SHP77 (cell line): Measurements from ENCODE around the gene MID1.

Experiments used
- DNase-seq, 2 experiments: peaks; one replicate each; lab custom pipeline; 2025; lab: John Stamatoyannopoulos, UW

Gene MID1

DNA sequence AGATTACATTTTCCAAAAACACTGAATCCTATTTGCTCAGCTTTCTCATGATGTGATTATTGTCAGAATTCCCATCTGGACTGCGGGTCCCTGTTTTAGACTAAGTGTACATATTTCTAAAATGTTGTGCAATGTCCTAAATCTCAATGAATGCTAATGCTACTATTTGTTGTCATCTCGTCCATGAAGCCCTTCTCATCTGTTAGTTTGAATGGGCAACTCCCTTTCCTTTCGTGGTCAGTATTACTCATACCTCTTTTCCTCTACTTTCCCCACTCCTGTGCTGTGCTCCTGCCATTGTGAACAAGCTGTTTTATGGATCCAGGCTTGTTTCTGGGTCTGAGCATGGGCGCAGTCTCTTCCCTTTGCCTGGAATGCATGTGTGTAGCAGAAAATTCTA, 91.0 kb downstream of the MID1 start:
- no peak for DNase-seq

DNA sequence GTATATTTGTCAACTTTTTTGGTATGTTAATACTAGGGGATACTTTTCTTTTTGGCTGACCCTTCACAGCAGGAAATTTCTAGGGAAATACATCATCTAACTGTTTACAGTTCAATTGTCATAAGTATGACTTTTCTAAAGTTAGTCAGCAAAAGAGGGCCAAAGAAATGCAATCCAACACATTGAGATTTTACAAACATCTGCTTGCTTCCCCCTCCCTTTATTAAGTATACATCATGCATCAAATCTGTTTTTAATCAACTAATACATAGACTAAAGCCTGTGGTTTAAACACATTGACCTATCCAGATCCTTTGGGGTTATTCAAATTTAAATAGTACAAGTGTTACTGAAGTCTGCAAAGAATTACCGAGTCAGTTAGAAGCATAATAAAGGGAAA, 93.9 kb downstream of the MID1 start:
- no peak for DNase-seq

DNA sequence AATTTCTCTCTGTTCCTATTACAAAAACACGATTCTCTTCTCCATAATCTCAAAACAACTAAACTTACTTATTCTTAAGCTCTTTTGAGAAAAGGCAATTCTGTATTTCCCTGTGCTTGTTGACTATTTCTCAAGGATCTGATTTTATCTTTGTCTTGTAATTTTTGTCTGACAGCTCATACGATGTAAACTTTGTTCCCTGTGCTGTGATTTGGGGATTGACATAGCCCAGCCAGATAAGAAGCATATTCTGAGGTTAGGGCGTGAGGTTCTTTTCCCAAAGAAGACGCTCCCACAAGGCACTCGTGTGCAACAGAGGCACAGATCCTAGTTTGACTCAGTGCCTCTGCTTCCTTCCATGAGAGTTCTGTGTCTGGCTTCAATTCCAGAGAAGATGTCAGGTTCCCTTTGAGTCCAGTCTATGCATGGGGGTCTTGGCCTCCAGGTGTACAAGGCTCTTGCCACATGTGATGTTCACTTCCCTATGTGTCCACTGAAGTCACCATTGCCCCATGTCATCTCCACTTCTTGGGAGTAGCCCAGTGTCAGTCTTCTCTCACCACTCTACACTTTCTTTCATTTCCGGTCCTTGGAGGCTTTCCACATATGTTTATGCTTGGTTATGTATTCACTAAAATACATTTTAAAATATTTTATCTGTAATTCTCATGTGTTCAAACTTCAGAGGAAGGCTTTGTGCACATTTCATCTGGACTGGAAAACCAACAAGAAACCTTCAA, 94.8 kb downstream of the MID1 start:
- DNase-seq = no peak

DNA sequence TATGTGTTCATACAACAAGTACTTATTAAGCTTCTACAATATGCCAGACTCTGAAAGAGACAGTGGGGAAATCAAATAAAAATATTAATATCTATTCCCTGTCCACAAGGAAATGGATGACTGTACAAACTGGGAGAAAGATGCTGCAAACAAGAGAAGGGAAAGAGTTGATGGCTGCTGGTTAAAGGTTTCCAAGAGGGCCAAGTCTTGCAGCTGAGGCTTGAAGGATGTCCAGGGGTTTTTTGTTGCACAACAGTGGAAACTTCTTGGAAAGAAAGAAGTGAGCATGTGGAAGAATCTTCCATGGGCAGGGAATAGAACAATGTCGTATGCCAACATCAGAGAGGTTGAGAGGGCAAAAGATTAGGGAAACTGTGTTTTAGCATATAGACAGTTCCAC, 95.8 kb downstream of the MID1 start:
- DNase-seq = no peak

DNA sequence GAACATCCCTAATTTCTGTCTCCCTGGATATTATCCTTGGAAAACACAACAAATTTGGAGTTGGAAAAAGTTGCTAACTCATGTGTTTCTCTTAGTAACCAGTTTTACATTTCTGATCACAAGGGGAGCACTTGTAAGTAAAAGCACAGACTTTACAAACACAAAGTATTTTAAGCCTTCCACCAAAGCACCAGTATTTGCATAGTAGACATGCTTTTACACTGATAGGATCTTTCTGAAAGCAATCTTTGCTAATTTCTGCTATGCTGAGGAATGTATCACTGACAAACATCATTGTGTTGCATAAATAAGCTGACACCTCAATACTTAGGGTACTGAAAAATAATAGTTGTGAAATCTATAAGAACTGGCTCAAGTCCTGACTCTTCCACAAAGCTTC, 100.6 kb downstream of the MID1 start:
- DNase-seq = no peak

DNA sequence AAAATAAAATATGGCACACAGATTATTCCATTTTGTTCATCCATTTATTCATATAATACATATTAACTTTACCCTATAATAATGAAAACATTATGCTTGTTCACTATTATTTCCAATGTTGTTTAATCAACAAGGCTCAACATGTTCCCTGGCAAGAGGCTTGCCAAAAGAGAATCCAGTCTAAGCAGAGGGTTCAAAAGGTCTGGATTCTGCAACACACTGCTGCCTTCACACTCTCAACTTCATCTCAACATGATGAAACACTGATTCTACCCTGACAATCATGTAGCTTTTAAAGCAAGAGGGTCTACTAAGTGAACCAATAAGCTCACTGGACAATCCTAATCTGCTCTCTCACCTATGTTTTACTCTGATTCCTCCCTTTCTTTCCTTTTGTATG, 101.1 kb downstream of the MID1 start:
- no peak for DNase-seq

DNA sequence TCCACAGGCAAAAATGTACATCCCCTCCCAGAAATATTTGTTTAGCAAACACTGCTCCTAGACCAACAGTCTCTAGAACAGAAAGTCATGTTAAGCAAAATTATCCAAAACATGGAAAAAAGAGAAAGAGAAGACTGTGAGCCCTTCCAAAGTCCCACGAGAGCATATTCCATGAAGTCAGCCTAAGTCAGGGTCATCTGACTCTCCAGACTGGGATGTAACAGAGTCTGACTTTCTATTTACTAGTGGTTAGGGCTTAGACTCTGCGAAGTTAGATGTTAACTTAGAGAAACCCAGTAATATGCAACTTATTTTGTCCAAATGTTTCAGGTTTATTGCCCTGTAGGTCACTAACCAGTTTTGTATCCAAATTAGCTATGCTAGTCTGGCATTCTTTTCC, 102.3 kb downstream of the MID1 start:
- DNase-seq = no peak

DNA sequence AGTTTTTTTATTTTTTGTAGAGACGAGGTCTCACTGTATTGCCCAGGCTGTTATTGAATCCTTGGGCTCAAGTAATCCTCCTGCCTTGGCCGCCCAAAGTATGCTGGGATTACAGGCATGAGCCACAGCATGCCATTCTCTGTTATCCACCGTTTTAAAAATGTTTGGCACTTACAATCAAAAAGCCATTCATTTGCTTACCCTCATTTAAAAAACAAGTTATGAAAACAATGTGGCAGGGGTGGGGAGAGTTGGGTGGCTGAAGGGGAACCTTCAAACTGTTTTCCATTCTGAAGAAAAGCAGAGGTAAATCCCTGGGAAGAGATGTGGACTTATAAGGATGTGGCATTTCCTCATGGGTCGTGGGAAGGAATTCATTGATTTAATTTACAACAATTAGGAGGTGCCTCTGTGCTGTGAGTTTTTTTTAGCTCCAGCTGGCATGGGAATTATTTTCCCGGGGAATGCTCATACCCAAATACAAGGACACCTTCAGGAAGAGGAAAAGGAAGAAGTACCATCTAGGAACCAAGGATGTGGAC, 103.5 kb downstream of the MID1 start:
- DNase-seq = no peak

DNA sequence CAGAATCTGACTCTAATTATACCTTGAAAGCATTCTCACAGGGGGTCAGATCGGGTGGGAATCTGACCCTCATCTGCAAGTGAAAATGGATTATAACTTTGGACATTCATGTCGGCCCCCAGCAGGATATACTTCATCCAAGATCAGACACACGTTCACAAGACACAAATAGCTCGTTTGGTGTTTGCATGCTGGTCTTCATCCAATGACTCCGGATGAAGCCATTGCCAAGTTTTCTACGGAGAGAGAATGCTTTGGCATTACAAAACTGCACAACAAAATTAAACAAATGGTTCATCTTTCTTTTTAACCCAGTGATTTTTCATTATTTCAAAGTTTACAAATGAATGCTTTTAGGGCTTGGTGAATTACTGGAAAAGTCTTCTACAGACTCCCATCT, 105.5 kb downstream of the MID1 start:
- DNase-seq = no peak

DNA sequence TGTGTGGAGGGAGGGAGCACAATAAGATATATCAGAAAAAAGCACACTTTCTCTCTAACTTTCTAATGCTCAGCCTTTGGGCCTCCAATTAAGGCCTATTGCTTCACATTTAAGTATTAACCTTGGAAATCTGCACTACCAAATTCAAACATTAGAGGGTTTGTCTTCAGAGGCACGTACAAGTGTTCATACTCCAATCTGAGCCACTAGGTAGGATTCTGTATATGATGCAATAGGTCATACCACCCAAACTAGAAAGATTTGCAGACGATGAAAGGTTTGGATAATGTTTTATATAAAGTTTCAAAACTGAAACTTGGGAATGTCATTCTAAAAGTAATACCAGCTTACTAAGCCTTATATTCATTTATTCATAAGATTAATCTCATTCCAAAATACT, 106.4 kb downstream of the MID1 start:
- no peak for DNase-seq

DNA sequence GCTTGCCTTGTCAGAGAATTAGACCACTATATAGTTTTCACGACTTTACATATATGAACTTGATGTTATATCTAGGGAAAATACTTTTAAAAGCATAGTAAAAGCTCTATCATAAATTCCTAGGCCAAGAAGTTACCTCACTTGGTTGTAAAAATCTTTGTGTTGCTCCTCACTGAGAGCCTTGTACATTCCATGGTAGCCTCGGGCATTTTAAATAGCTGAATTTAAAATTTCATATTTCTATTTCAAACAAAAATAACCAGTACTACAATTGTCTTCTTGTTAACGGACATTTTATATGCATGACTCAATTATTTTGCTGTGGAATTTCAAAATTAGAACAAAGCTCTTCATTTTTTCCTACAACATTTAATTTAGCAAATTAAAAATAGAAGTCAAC, 107.6 kb downstream of the MID1 start:
- no peak for DNase-seq

DNA sequence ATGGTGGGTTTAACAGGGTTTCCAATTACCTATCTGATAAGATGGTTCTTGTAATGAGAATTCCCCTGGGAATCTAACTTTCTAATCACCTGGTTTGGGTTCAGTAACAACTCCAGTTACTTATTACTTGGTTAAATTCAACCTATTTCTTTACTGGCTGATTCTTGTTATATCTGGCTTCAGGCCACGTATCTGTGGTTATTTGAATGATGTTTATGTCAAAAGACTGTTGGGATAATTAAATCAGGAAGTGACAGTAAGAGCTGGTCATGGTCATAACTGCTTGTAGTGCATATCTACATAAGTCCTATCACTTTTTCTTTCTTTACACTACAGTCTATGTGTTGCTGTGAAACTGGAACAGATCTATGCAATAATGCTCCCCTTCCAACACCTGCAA, 108.1 kb downstream of the MID1 start:
- DNase-seq = no peak

DNA sequence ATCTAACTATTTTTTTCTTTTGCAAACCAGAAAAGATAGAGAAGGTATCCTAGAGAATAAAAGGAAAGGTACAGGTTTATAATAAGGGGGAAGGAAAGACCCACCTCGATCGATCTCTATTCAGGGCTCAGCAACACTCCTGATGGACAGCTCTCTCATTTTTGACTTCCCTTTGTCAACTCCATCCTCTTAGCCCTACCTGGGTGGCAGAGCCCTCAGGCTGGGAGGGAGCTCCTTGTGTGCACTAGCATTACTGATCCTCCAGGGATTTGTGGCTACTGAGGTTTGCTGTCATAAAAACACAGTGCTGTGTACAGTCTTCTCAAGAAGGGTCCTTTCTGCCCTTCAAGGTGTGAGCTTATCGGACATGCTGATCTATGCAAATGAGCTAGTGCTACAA, 111.0 kb downstream of the MID1 start:
- DNase-seq = no peak

DNA sequence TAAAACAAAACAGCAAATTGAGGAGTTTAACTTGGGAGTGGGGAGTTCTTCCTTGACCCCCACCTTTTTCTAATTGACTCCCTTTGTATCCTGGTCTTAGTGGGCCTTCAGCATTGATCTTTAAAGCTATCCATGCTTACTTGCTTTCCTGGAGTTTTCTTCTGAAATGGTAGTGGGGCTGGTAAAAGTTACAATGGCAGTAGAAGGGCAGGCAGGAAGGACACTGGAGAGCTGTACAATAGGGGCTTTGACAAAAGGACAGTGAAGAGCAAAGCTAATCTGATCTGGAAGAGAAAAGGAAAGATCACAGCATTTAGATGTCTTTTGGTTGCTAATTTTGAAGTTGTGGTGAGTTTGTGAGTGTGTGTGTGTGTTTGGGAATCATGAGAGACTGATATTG, 111.5 kb downstream of the MID1 start:
- DNase-seq = no peak

DNA sequence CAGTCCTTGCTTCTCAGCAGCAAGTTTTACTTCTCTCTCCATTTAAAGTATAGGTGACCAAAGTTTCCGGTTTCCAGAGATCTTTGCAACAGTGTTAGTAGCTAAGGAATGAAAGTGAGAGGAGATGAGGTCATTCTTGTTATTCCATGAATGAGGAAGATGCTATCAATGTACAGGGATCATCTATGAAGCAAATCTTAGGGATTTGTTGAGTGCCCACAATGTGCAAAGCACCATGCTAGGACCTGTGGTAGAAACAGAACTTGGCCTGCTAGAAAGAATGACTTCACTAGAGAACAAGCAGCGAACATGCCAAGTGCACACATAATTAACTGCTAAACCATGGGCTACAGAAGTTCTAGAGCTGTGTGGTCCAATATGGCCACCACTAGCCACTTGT, 112.5 kb downstream of the MID1 start:
- DNase-seq = no peak

DNA sequence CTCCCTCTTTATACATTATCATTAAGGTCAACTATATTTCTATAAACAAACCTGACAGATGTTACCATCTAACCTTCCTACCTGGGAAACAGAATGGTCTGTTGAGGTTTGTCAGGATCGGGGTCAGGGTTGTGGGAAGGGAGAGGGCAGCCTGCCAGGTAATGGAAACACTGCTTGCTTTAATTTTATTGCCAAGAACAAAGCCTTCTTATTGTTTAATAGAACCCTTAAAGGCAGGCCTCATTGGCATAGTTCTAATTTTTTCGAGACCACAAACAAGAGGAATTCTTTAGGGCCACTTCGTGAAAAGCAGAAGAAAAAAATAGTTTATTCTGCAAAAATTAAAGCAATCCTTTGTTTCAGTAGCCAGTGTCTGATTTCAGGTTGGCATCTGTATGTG, 113.2 kb downstream of the MID1 start:
- DNase-seq = no peak

DNA sequence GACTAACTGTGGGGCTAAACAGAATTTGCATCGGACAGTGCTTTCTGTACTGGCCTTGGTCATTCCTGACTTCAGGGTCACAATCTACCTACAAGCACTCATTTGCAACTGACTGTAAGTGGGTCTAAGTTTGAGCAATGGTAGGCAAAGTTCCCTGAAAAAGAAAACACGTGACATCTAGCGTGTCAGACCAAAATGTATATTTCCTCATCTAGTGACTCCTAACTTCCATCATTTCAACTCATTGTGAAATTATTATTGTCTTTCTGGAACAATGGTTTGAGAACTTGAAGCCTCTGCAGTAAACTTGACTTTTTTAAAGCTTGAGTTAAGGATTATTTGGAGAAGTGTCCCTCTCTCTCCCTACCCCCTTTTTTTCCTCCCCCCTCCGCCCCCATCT, 113.6 kb downstream of the MID1 start:
- DNase-seq = no peak

DNA sequence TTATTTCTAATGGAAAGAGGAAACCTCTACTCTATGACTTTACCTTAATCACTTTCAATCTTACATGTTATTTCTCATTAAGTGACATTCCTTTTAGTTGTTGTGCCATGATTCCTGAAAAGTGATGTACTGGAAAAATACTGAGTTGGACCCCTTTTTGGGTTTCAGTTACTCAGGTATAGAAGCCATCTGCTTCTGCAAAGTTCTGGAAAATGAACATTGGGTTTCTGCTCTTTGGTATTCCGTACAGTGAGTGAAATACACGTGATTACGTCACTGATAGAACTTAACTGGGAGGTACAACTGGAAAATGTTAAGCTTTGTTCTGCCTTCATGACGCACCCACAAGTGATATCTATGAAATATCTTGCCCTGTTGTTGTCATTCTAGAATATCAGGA, 114.7 kb downstream of the MID1 start:
- no peak for DNase-seq

DNA sequence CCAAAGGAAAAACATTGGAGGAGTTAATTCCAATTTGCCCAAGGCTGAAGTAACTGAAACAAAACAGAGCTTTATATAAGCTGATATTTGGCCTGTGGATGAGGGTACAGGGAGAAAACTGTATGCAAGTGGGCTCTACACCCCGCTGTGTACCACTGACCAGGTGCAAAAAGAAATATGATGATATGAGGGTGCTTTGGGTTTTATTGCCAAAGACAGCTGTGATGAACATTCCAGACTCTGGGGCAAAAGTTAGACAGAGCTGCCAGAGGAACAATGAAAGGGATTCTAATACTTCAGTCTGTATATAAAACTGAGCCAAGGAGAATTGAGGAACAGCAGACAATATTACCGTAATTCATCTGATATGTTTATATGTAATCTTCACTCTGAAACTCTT, 117.4 kb downstream of the MID1 start:
- no peak for DNase-seq

DNA sequence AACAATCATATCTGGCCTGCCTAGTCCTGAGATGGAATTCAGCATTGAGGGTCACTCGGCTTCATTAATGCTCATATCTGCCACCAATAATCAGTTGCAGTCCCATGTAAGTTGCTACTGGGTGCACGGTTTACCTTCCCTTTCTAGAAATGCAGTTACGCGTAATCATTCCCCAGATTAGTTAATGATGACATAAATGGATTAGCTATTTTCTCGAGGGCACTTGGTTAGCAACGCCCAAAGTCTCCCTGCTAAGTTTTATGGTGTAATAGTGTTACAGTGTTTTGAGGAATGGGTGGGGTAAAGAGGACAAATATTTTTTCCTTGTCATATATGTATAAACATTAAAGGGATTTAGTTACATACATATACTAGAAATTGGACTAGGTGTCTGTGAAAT, 118.8 kb downstream of the MID1 start:
- no peak for DNase-seq

DNA sequence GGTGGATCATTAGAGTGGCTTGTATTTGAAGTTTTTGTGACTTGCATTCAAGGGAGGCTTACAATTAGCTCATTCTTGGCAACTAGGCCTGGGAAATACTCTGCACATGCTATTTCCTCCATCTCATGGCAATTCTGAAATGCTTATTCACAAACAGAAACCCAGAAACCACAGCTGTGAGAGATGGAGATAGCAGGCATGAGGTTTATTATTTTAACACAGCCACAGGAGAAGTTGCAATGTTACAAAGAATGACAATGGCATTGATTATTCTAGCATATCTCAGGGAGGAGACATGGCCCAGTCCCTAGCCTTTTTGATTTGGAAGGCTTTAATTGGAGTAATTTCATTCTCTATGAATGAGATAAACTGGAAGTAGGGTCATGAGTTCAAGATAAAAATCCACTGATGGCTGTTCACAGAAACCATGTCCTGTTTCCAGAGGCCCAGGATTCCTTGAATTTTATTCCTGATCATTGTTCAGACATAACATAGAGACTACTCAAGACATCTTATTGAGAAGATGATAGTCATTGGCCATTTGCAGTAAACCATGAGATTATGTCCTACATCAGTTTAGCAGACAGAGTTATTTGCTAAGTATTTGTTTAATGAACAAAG, 123.9 kb downstream of the MID1 start:
- no peak for DNase-seq

DNA sequence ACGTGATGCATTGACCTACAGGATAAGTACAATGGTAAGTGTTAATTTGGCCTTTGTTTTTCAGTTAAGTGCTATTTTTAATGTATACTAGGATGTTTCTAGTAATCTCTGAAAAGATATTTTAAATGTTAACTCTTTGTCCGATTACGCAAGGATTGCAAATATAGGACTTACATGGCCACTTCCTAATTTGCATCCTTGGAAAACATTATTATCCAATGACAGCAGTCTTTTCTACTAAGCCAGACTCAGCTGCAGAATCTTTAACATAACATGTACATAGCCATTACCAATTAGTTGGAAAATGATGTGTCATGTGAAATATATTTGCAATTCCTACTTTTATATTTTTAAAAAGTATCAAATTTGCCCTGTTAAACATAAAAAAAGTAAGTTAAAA, 124.7 kb downstream of the MID1 start:
- no peak for DNase-seq

DNA sequence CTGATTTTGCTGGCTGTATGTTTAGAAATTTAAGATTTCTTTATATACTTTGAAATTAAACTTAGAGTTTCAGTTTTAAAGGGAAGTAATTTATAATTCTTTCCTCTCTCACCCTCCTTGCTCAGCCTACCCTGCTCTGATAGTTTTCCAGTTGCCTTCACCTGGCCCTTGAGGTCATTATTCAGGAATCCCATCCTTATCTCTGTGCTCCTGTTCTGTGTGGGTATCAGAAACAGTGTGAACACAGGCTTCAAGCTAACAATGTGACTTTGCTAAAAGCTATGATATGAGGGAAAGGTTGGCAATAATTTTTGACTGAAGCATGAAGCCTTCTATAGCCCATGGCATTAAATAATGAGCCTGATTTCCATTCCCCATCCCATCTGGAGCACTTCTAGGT, 128.1 kb downstream of the MID1 start:
- no peak for DNase-seq

DNA sequence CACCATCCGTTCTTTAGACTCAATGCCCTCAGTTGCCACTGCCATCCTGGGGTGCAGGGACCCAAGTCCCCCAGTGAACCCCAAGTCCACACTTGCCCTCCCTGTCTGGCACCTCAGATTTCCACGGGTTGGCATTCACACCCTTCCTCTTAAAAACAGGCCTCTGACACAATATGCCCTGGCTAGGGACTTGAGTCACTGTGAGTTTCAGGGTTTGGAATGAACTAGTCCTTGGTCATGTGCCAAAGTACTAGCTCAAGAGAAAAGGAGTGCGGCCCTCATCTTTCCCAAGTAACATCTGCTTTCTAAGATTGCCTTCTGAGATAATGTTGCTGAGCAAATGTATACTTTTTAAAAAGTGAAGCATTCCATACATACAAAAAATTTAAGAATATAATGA, 134.0 kb downstream of the MID1 start:
- DNase-seq = no peak
